Measurements from ENCODE around the gene PRIM2. TPM values are rescaled to one million over a fixed set of nuclear protein-coding genes. Genes with fewer than 3 reads are reported as not detected.
A peak's percentile ranks its signal among the peaks of the same experiment; 100 is the strongest.
"Not testable (repeated sequence)": the region's sequence is repeated elsewhere in the genome, so short reads cannot be mapped to it uniquely, and the experiment has no call there.

PRIM2 gene
- polyA plus RNA-seq, 4 donors = 16.4 to 20.9 (median 18.3) TPM

GRCh38 chr6:57489887-57490286 lies 172.5 kb downstream of the PRIM2 start:
- DNase-seq (ENCODE audit: low read depth in 4 of 4, low spot score in 3 of 4) = not testable (repeated sequence)

GRCh38 chr6:57491795-57492194 lies 174.4 kb downstream of the PRIM2 start:
- DNase-seq (ENCODE audit: low read depth in 4 of 4, low spot score in 3 of 4) = not testable (repeated sequence)

DNA sequence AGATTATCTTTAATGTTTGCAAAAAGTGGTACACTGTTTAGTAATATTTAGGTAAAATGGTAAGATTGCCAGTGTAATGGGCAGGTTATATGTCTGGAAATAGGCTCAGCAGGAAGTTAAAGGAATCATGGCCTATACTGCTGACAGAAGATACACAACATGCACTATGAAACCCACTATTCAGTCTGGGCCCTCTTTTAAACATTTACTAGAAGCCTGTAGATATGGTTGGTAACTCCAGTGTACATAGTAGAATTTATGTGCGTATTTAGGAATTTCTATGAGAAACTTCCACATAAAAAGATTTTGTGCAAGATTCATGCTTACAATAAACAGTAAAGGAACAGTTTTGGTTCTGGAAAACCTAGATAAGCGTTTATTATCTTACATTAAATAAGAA lies 178.8 kb downstream of the PRIM2 start:
- DNase-seq (ENCODE audit: low read depth in 4 of 4, low spot score in 3 of 4) = not testable (repeated sequence)

- DNase-seq (ENCODE audit: low read depth in 4 of 4, low spot score in 3 of 4) = not testable (repeated sequence)
Measured at GRCh38 chr6:57500368-57501021, 183.1 kb downstream of the PRIM2 start.

GRCh38 chr6:57502387-57502786 lies 185.0 kb downstream of the PRIM2 start:
- not testable (repeated sequence) for DNase-seq (ENCODE audit: low read depth in 4 of 4, low spot score in 3 of 4)

DNA sequence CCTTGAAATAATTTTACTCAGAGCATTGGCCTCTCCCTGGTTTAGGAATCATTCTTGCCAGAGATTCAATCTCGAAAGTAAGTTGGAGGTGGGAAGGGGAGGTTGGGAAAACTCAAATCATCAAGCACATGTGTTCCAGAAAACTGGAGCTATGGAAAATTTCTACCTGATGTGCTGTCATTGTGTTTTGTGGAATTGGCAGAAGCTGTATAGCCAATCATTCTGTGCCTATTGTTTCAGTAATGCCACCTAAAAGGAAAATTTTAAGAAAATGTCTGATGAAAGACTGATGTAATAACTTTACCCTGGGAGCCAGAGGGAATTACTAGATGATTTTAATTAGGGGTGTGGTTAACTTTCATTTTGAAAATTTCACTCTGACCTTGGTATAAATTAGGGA lies 187.8 kb downstream of the PRIM2 start:
- DNase-seq (ENCODE audit: low read depth in 4 of 4, low spot score in 3 of 4) = not testable (repeated sequence)

GRCh38 chr6:57510390-57510789 lies 193.0 kb downstream of the PRIM2 start:
- not testable (repeated sequence) for DNase-seq (ENCODE audit: low read depth in 4 of 4, low spot score in 3 of 4)

DNA sequence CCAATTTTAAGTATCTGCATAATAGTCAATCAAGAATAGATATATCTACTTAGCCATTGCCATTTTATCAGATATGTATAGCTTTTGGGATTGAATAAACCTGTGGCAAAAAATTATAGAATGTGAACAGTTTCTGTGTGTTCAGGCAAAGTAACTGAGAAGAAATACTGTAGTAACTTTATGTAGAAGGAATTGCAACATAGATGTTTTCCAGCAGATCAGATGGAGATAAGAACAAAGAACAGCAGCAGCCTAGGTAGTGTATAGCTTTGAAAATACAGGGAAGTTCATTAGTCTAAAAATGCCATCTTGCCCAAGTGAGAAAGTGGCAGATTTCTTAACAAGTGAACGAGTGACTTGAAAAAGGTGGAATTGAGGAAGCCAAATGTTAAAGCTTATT lies 197.7 kb downstream of the PRIM2 start:
- not testable (repeated sequence) for DNase-seq (ENCODE audit: low read depth in 4 of 4, low spot score in 3 of 4)

DNA sequence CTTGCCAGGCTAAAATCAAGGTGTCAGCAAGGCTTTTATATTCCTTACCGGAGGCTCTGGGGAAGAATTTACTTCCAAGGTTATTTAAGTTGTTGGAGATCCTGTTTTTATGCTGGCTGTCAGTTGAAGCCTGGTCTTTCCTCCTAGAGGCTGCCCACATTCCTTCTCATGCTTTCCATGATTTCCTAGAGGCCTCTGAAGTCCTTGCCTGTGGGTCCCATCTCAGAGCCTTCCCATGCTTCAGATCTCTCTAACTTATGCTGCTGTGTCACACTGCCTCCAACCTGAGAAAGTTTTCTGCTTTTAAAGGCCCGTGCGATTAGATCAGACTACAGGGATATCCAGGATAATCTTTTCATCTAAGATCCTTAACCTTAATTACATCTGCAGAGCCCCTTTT lies 198.4 kb downstream of the PRIM2 start:
- not testable (repeated sequence) for DNase-seq (ENCODE audit: low read depth in 4 of 4, low spot score in 3 of 4)

GRCh38 chr6:57516776-57517175 lies 199.3 kb downstream of the PRIM2 start:
- not testable (repeated sequence) for DNase-seq (ENCODE audit: low read depth in 4 of 4, low spot score in 3 of 4)

DNA sequence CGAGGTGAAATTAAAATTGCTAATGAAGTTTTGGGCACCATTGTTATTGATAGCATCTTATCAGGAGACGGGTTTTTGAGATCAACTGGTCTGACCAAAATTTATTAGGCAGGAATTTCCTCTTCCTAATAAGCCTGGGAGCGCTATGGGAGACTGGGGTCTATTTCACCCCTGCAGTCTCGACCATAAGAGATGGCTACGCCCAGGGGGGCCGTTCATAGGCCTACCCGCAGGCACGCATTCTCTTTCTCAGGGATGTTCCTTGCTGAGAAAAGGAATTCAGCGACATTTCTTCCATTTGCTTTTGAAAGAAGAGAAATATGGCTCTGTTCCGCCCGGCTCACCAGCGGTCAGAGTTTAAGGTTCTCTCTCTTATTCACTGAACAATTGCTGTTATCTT lies 201.8 kb downstream of the PRIM2 start:
- DNase-seq (ENCODE audit: low read depth in 4 of 4, low spot score in 3 of 4) = not testable (repeated sequence)

DNA sequence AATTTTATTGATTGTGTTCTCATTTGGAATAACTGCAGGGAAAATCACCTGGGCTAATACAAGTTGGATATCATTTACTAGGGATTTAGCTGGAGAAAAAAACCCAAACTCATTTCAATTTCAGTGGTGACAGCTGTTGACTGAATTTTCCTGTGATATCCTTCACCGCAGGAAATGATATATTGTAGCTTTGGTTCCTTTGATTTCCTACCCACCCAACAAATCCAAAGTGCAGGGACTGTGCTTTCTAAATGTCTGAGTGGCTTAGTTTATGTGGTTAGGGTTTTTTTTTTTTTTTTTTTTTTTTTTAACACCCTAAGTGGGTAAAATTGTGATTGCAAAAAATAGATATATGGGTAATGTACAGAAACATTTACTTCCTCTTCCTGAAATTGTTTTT lies 203.7 kb downstream of the PRIM2 start:
- not testable (repeated sequence) for DNase-seq (ENCODE audit: low read depth in 4 of 4, low spot score in 3 of 4)

GRCh38 chr6:57523221-57523620 lies 205.8 kb downstream of the PRIM2 start:
- not testable (repeated sequence) for DNase-seq (ENCODE audit: low read depth in 4 of 4, low spot score in 3 of 4)

DNA sequence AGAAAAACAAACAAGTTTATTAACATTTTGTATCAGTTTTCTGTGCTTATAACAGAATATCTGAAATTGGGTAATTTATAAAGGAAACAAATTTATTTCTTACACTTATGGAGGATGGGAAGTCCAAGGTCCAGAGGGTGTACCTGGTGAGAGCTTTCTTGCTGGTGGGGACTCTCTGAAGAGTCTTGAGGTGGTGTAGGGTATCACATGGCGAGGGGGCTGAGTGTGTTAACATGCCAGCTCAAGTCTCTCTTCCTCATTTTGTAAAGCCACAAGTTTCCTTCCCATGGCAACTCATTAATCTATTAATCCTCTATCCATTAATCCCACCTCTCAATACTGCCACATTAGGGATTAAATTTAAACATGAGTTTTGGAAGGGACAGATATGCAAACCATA lies 212.3 kb downstream of the PRIM2 start:
- DNase-seq (ENCODE audit: low read depth in 4 of 4, low spot score in 3 of 4) = not testable (repeated sequence)

GRCh38 chr6:57532660-57533059 lies 215.2 kb downstream of the PRIM2 start:
- DNase-seq (ENCODE audit: low read depth in 4 of 4, low spot score in 3 of 4) = not testable (repeated sequence)

GRCh38 chr6:57535121-57535520 lies 217.7 kb downstream of the PRIM2 start:
- DNase-seq (ENCODE audit: low read depth in 4 of 4, low spot score in 3 of 4) = not testable (repeated sequence)

DNA sequence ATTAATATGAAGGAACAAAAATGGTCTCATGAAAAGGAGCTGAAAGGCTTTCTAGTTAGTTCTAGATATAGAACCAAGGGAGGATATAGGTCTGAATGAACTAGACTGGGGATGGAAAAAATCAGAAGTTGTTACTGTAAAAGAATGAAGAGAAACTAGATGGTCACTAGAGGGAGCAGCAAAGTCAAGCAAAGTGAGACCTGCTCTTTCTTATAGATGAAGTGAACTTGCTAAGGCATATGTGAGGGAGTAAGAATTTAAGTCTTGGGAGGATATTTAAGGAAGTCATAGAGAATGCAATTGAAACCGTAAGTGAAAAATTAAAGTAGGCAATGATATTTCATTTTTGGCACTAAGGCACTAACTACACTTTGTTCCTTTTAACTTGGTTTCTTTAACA lies 218.6 kb downstream of the PRIM2 start:
- DNase-seq (ENCODE audit: low read depth in 4 of 4, low spot score in 3 of 4) = peak in 2 of 4 donors; percentile 12 to 23

DNA sequence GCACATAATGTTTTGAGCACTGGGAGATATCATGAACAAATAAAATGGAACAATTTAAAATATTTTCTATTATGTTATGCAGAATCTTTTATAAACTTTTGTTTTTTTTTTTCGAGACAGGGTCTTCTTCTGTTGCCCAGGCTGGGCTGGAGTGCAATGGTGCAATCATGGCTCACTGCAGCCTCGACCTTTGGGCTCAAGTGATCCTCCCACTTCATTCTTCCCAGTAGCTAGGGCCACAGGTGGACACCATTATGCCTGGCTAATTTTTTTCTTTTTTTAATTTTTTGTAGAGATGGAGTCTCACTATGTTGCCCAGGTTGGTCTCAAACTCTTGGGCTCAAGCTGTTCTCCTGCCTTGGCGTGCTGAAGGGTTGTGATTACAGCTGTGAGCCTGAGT lies 220.5 kb downstream of the PRIM2 start:
- DNase-seq (ENCODE audit: low read depth in 4 of 4, low spot score in 3 of 4) = not testable (repeated sequence)

- DNase-seq (ENCODE audit: low read depth in 4 of 4, low spot score in 3 of 4) = not testable (repeated sequence)
Measured at GRCh38 chr6:57551961-57552360, 234.5 kb downstream of the PRIM2 start.

- DNase-seq (ENCODE audit: low read depth in 4 of 4, low spot score in 3 of 4) = not testable (repeated sequence)
Measured at GRCh38 chr6:57557855-57558254, 240.4 kb downstream of the PRIM2 start.

- not testable (repeated sequence) for DNase-seq (ENCODE audit: low read depth in 4 of 4, low spot score in 3 of 4)
Measured at GRCh38 chr6:57559170-57559569, 241.7 kb downstream of the PRIM2 start.

- not testable (repeated sequence) for DNase-seq (ENCODE audit: low read depth in 4 of 4, low spot score in 3 of 4)
Measured at GRCh38 chr6:57562233-57562632, 244.8 kb downstream of the PRIM2 start.

DNA sequence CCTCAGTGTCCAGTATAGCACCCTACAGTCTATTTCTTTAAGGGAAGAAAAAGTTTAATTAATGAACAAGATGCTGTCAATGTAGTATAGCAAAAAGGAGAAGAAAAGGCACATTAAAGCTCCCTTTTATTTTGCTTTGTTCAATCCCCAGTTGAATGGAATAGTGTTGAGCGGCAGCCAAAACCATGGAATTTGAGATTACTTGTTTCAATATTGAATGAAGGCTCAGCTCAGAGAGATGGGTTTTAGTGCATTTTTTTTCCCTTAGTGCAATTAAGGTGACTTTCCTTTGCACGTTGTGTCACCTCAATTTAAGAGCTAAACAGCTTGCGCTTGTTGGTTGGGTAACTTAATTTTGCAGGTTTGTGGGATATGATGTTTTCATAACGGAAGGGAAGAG lies 254.7 kb downstream of the PRIM2 start:
- not testable (repeated sequence) for DNase-seq (ENCODE audit: low read depth in 4 of 4, low spot score in 3 of 4)
